Hippocampal formation (tissue), 2 donors: Measurements from ENCODE around the gene CRADD.

Source experiments
- DNase-seq, 2 donors: peaks; one replicate each; lab custom pipeline; 2025; lab: John Stamatoyannopoulos, UW

Gene CRADD

GRCh38 chr12:93938317-93938716 is 261.1 kb downstream of the CRADD start:
- DNase-seq = no peak

DNA sequence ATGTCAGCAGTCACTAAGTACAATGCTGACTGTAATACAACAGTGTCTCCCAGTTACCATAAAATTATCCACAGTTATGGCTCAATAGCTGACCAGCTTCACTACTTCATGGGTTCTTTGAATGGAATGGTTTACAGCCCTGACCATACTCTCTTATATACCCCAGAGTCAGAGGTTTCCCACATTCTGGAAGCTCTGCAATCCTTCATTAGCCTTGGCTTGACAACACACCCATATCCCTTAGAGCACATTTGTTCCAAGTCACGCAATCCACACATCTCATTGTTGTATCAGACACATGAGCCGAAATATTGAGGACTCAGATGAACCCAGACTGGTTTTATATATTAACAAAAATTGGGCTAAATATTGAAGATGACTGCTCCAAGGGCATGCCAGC is 261.8 kb downstream of the CRADD start:
- DNase-seq = no peak

GRCh38 chr12:93939641-93940325 is 262.6 kb downstream of the CRADD start:
- no peak for DNase-seq

DNA sequence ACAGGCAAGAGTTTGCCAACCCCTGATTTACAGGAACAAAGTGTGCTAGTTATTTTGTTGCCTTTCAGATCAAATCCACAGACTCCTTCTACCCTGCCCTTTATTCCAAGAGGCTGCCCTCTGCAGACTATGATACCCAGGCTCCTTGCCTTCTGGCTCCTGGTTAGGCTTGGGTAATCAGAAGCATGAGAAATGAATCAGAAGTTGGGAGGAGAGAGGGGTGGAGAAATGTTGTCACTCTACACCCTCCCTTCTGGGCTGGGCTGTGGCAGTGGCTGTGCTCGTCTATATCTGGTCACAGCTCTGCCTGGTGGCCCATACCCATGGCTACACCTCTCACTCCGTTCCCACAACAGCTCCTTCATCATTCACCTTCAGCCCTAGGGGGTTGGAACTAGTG is 266.6 kb downstream of the CRADD start:
- no peak for DNase-seq

GRCh38 chr12:93944201-93944600 is 267.0 kb downstream of the CRADD start:
- DNase-seq = no peak
